Loucy (cell line): ENCODE measurements around the gene ADAMTS12.

Experiments
- H2AFZ ChIP-seq: fragments of 200-600 bp; sonication (generic); 2 replicates; pipeline ENCODE4 v1.6.0; 2016; ENCODE audit warnings: antibody characterized with exemption, mild to moderate bottlenecking, low read length, moderate library complexity
- H3F3A ChIP-seq: fragments of 200-600 bp; 2 replicates; pipeline ENCODE4 v1.6.0; 2016; ENCODE audit warnings: antibody characterized with exemption, low read depth, mild to moderate bottlenecking
- H3K27me3 ChIP-seq: fragments of 200-600 bp; sonication (generic); 2 replicates; pipeline ENCODE4 v1.6.1; 2014; ENCODE audit warnings: low read length, mild to moderate bottlenecking; ENCODE audit not compliant: insufficient read depth, poor library complexity, severe bottlenecking
- H3K36me3 ChIP-seq: fragments of 200-600 bp; sonication (generic); 2 replicates; pipeline ENCODE4 v1.6.1; 2016; ENCODE audit warnings: low read length; ENCODE audit not compliant: insufficient read depth
- H3K4me1 ChIP-seq: fragments of 200-600 bp; sonication (generic); 2 replicates; pipeline ENCODE4 v1.5.1; 2014; ENCODE audit warnings: low read length, mild to moderate bottlenecking; ENCODE audit not compliant: insufficient read depth, poor library complexity, severe bottlenecking
- H3K4me2 ChIP-seq: fragments of 200-600 bp; sonication (generic); 2 replicates; pipeline ENCODE4 v1.6.0; 2014; ENCODE audit warnings: antibody characterized with exemption, low read length, low read depth, mild to moderate bottlenecking; ENCODE audit not compliant: poor library complexity, severe bottlenecking
- H3K4me3 ChIP-seq: fragments of 200-600 bp; sonication (generic); 2 replicates; pipeline ENCODE4 v1.5.1; 2014; ENCODE audit warnings: low read length, mild to moderate bottlenecking, mixed read lengths; ENCODE audit not compliant: poor library complexity, severe bottlenecking
- H3K79me2 ChIP-seq: fragments of 200-600 bp; sonication (generic); 2 replicates; pipeline ENCODE4 v1.6.1; 2014; ENCODE audit warnings: low read length; ENCODE audit not compliant: insufficient read depth
- H3K9ac ChIP-seq: fragments of 200-600 bp; sonication (generic); 2 replicates; pipeline ENCODE4 v1.6.0; 2014; ENCODE audit warnings: mild to moderate bottlenecking, low read depth, low read length, moderate library complexity; ENCODE audit not compliant: poor library complexity, severe bottlenecking
- H3K9me2 ChIP-seq: fragments of 200-600 bp; sonication (generic); replicated peaks from 2 replicates; pipeline ENCODE4 v1.6.1; 2016; ENCODE audit warnings: low read depth, low read length, mixed read lengths
- H3K9me3 ChIP-seq: fragments of 200-600 bp; sonication (generic); 2 replicates; pipeline ENCODE4 v1.6.1; 2014; ENCODE audit warnings: mild to moderate bottlenecking, antibody characterized with exemption, low read length, low read depth; ENCODE audit not compliant: insufficient read depth
- H4K20me1 ChIP-seq: fragments of 200-600 bp; sonication (generic); 2 replicates; pipeline ENCODE4 v1.6.0; 2014; ENCODE audit warnings: antibody characterized with exemption, low read length, mild to moderate bottlenecking; ENCODE audit not compliant: insufficient read depth, poor library complexity, severe bottlenecking
- CTCF ChIP-seq: fragments of 200-600 bp; sonication (generic); conservative IDR thresholded peaks from 2 replicates; pipeline ENCODE4 v1.5.1; 2014; ENCODE audit warnings: mild to moderate bottlenecking, antibody characterized with exemption, low read length
- EZH2phosphoT487 ChIP-seq: fragments of 200-600 bp; IDR thresholded peaks from 2 replicates; pipeline ENCODE4 v1.6.1; 2018; ENCODE audit warnings: antibody characterized with exemption, mild to moderate bottlenecking, moderate library complexity, borderline replicate concordance

Gene ADAMTS12

DNA sequence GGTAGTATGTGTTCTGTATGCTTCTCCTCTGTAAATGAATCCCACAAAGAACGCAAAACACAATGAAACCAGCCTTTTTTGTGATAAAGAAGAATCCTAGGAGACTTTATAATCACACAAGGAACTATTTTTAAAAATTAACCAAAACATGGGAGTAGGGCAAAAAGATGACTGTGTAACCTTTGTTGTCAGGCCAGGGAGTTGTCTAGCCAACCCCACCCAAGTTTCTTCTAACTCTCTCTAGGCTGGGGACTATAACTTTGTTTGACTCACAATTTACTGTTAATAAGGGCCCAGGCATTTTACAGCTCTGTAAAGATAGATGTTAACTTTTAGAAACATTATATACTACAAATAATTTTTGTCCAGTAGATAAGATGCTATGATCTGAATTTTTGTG, 176.1 kb downstream of the ADAMTS12 start:
- Histone ChIP-seq H3K9me3 (no peaks in the 10 kb centered on the region), H3K79me2 (no peaks in the 10 kb centered on the region), H3K4me3 (no peak overlapping the region), H3K9ac (no peak overlapping the region), H2AFZ (no peak overlapping the region), H4K20me1 (no peaks in the 10 kb centered on the region), H3K36me3 (no peaks in the 10 kb centered on the region), H3K4me2 (no peak overlapping the region), H3K4me1 (no peaks in the 10 kb centered on the region), H3K9me2 (no peaks in the 10 kb centered on the region), H3K27me3 (no peaks in the 10 kb centered on the region), H3F3A (no peaks in the 10 kb centered on the region)
- no peak for TF ChIP-seq CTCF
- TF ChIP-seq EZH2phosphoT487 = no peak

DNA sequence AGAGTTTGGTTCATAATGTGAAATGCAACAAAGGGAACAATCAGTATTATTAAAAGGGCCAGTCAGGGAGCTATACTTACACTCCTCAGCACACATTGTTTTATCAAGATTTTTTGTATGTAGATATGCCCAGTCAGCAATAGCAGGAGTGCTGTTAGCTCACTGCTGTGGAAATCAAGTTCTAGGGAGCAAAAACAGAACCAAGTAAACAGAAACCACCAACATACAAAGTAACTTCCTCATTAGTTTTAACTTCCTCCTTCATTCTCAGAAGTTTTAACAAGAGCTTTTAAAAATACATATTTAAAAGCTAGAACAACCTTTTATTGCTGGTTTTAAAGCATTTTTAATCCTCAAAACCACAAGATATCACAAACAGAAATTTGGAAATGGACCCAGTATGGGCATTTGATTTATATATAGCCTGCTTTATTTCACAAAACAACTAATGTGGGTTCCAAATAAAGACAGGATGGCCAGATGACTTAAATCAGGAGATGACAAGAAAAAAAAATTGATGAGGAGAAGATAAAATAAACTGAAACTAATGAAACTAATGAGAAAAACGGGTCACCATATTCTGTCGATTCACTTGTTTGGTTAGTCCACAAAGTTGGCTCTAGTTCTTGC, 178.5 kb downstream of the ADAMTS12 start:
- H3K4me3 ChIP-seq = no peak overlapping the region
- H3K4me2 ChIP-seq = no peak overlapping the region
- no peaks in the 10 kb centered on the region for H3K79me2 ChIP-seq
- H2AFZ ChIP-seq = no peak overlapping the region
- no peaks in the 10 kb centered on the region for H3F3A ChIP-seq
- TF ChIP-seq CTCF (no peak), EZH2phosphoT487 (no peak)
- no peaks in the 10 kb centered on the region for H3K36me3 ChIP-seq
- no peaks in the 10 kb centered on the region for H3K4me1 ChIP-seq
- no peaks in the 10 kb centered on the region for H4K20me1 ChIP-seq
- no peaks in the 10 kb centered on the region for H3K27me3 ChIP-seq
- no peaks in the 10 kb centered on the region for H3K9me3 ChIP-seq
- no peaks in the 10 kb centered on the region for H3K9me2 ChIP-seq
- H3K9ac ChIP-seq = no peak overlapping the region

DNA sequence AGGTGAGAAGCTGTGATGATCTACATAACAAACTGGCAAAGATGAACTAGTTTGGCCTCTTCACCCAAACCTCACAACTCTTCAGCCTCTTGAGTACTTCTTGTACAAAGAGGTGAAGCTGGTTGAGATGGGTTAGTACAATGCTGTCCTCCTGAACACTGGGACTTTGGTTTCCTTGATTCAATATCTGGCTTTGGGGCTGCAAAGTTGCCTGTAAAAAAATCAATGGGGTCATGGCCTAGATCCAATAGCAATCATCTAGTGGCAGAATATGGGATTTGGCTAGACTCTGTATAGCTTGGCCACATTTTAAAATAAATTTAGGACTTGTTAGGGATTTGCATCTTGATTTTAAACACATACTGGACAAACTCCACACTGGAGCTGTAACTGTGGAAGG, 179.1 kb downstream of the ADAMTS12 start:
- no peaks in the 10 kb centered on the region for H3K9me3 ChIP-seq
- no peaks in the 10 kb centered on the region for H3K27me3 ChIP-seq
- H3K4me2 ChIP-seq = no peak overlapping the region
- H3K9me2 ChIP-seq = no peaks in the 10 kb centered on the region
- H3F3A ChIP-seq = no peaks in the 10 kb centered on the region
- no peak overlapping the region for H2AFZ ChIP-seq
- no peaks in the 10 kb centered on the region for H4K20me1 ChIP-seq
- no peaks in the 10 kb centered on the region for H3K4me1 ChIP-seq
- no peak overlapping the region for H3K4me3 ChIP-seq
- TF ChIP-seq EZH2phosphoT487 (no peak), CTCF (no peak)
- no peaks in the 10 kb centered on the region for H3K79me2 ChIP-seq
- no peak overlapping the region for H3K9ac ChIP-seq
- H3K36me3 ChIP-seq = no peaks in the 10 kb centered on the region
